Sciatic nerve (tissue), 2 donors: ENCODE measurements around the gene EPHA3. TPM values are rescaled to one million over a fixed set of nuclear protein-coding genes. Genes with fewer than 3 reads are reported as not detected.

Source experiments
- ATAC-seq: fragments of 200-7000 bp; cut with Tn5 transposase; one replicate; pipeline ENCODE4 v1.9.1; 2020; ENCODE audit warnings: mild to moderate bottlenecking, moderate library complexity
- DNase-seq: peaks from one replicate; pipeline ENCODE4 v3.0.0-alpha.2; 2020; ENCODE audit warnings: low spot score
- intact Hi-C: fragments of 100-400 bp; cut with DNase I; formaldehyde crosslinking; loops from one replicate; pipeline ENCODE4 v1.14.2; 2022
- total RNA-seq: library from RNA; stranded (reverse); fragmentation: NEBNext Ultra II Directional; extraction: Animal tissue kit (Norgen Biotek cat#: 25700); gene quantifications from one replicate; pipeline ENCODE4 v1.2.1, GENCODE V29; 2021
- donor health status: DM: no; HTN: no; CAD: no.
- donor health status: DM: no; HTN: no; CAD: no.

The EPHA3 gene
- 12.6 TPM for total RNA-seq

GRCh38 chr3:89107461-89108290, at the start of gene EPHA3:
EPHA3 (plus strand) TSS chr3:89107621; CDS start chr3:89107749, 128 bp downstream.
- intact Hi-C loops = no loop called here
- ATAC-seq (peak; percentile 97), DNase-seq (peak; percentile 85)

- intact Hi-C loops = no loop called here
These were observed 49.0 kb upstream of the EPHA3 start for GRCh38 chr3:89058371-89058770.

GRCh38 chr3:89059211-89059925, 48.1 kb upstream of the EPHA3 start:
- intact Hi-C loops = no loop called here
- DNase-seq (no peak), ATAC-seq (peak; percentile 70)

More at GRCh38 chr3:89058371-89058770, 49.0 kb upstream of the EPHA3 start:
- ATAC-seq (no peak), DNase-seq (no peak)

- intact Hi-C loops = no loop called here
- DNase-seq (no peak), ATAC-seq (no peak)
These were observed 46.2 kb upstream of the EPHA3 start for GRCh38 chr3:89061259-89061658.

GRCh38 chr3:89067736-89068135, 39.7 kb upstream of the EPHA3 start:
- no peak for ATAC-seq
- intact Hi-C loops = no loop called here
- DNase-seq = no peak

- DNase-seq (no peak), ATAC-seq (no peak)
- intact Hi-C loops = no loop called here
These were observed 34.8 kb upstream of the EPHA3 start for GRCh38 chr3:89072642-89073041.

- intact Hi-C loops = no loop called here
- no peak for DNase-seq
- no peak for ATAC-seq
These were observed 27.5 kb upstream of the EPHA3 start for GRCh38 chr3:89079944-89080343.

GRCh38 chr3:89087851-89088250, 19.6 kb upstream of the EPHA3 start:
- intact Hi-C loops = no loop called here
- no peak for ATAC-seq
- DNase-seq = no peak

GRCh38 chr3:89098173-89098572, 9.2 kb upstream of the EPHA3 start:
- ATAC-seq (no peak), DNase-seq (no peak)
- intact Hi-C loops = no loop called here

GRCh38 chr3:89098964-89099585, 8.3 kb upstream of the EPHA3 start:
- intact Hi-C loops = no loop called here
- no peak for DNase-seq
- ATAC-seq = peak; percentile 72

- no peak for ATAC-seq
- intact Hi-C loops = no loop called here
These were observed 6.2 kb upstream of the EPHA3 start for GRCh38 chr3:89101251-89101650.

GRCh38 chr3:89101921-89102320, 5.5 kb upstream of the EPHA3 start:
- intact Hi-C loops = no loop called here
- ATAC-seq (no peak), DNase-seq (no peak)

More at GRCh38 chr3:89101251-89101650, 6.2 kb upstream of the EPHA3 start:
- no peak for DNase-seq

- intact Hi-C loops = no loop called here
These were observed 2.9 kb upstream of the EPHA3 start for GRCh38 chr3:89104499-89104898.

GRCh38 chr3:89105503-89105902, 1.9 kb upstream of the EPHA3 start:
- ATAC-seq = no peak
- intact Hi-C loops = no loop called here
- no peak for DNase-seq

More at GRCh38 chr3:89104499-89104898, 2.9 kb upstream of the EPHA3 start:
- ATAC-seq (no peak), DNase-seq (no peak)

GRCh38 chr3:89108291-89108550, 800 bp downstream of the EPHA3 start:
- intact Hi-C loops = no loop called here
- no peak for DNase-seq
- ATAC-seq = no peak

GRCh38 chr3:89113344-89113743, 5.9 kb downstream of the EPHA3 start:
- DNase-seq (no peak), ATAC-seq (no peak)
- intact Hi-C loops = no loop called here

GRCh38 chr3:89113893-89114840, 6.7 kb downstream of the EPHA3 start:
- ATAC-seq (peak; percentile 97), DNase-seq (peak; percentile 81)
- intact Hi-C loops = no loop called here

GRCh38 chr3:89114841-89115223, 7.4 kb downstream of the EPHA3 start:
- DNase-seq = no peak
- intact Hi-C loops = no loop called here
- peak; percentile 31 for ATAC-seq

- DNase-seq (no peak), ATAC-seq (no peak)
- intact Hi-C loops = no loop called here
These were observed 9.1 kb downstream of the EPHA3 start for GRCh38 chr3:89116476-89116875.
